Measurements from ENCODE around the gene FOXA3. TPM values are rescaled to one million over a fixed set of nuclear protein-coding genes. Genes with fewer than 3 reads are reported as not detected.

FOXA3 gene
- total and polyA plus RNA-seq, 2 experiments from 2014 or later = 14.6 to 18.6 TPM

GRCh38 chr19:45876161-45876410, 12.0 kb downstream of the FOXA3 start:
- H3K4me3 ChIP-seq = no peak overlapping the region
- no peaks in the 10 kb centered on the region for H3K36me3 ChIP-seq (replicated peaks; ENCODE audit: insufficient read depth, low read depth)
- H3K9me2 ChIP-seq (replicated peaks; ENCODE audit: insufficient read depth) = no peaks in the 10 kb centered on the region
- no peaks in the 10 kb centered on the region for H3K9me3 ChIP-seq (ENCODE audit: low read depth)
- 83% methylated on average over 2 of the region's 4 CpGs for WGBS (ENCODE audit: low lambda C conversion rate, missing lambda C conversion rate)
- no peaks in the 10 kb centered on the region for H4K20me1 ChIP-seq (ENCODE audit: insufficient read depth, poor library complexity, severe bottlenecking)
- H3K4me2 ChIP-seq = peak overlapping the region; percentile 74
- DNase-seq (ENCODE audit: low spot score) = no peak
- H3K4me1 ChIP-seq (ENCODE audit: insufficient read depth) = peaks cover 31% of the 10 kb centered on the region
- H2AFZ ChIP-seq = peak overlapping the region; percentile 77
- H3K27ac ChIP-seq = peak overlapping the region; percentile 94
- peaks cover 2% of the 10 kb centered on the region for H3K79me2 ChIP-seq
- no peaks in the 10 kb centered on the region for H3K27me3 ChIP-seq
- TF ChIP-seq EZH2 (IDR thresholded peaks at IDR 0.05; ENCODE audit: borderline replicate concordance) (no peak), EZH2phosphoT487 (IDR thresholded peaks at IDR 0.05; ENCODE audit: low read depth, severe bottlenecking, unreplicated experiment) (no peak), CTCF (IDR thresholded peaks at IDR 0.05; ENCODE audit: poor library complexity) (no peak)

DNA sequence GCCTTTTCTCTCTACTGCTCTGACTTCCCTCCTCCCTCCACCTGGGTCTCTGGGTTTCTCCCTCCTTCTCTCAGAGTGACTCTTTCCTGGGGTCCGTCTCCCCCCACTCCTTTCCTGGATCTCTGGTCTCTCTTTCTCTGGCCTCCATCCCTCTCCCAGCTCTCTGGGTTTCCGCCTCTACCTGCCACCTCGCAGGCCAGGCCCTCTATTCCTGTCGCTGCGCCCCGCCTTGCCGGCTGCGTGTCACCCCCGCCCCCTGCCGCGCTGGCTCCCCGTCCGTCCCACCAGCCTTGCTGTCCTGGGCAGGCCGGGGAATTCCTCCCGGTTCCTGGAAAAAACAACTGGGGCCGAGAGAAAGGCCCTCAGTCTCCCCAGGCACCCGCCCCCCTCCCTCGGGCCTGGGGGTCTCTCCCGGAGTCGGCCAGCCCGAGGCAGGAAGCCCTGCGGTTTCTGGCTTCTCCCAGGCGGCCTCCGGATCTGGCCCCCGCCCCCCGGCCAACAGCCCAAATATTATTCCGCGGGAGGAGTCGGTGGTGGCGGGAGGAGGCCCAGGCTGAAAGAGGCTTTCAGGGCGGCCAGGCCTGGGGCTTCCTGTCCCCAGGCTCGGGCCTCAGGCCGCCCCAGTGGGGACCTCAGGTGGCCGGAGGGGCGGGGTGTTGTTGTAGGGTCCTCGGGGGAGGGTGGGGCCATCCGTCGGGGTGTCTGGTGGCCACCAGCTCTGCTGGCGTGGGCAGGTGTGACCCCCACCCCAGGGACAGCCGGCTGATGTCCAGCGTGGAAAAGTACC, 12.5 kb downstream of the FOXA3 start:
- Histone ChIP-seq H3K4me2 (peak overlapping the region; percentile 74), H4K20me1 (ENCODE audit: insufficient read depth, poor library complexity, severe bottlenecking) (no peaks in the 10 kb centered on the region), H3K79me2 (no peaks in the 10 kb centered on the region), H3K27ac (peak overlapping the region; percentile 94), H3K4me3 (no peak overlapping the region), H3K27me3 (no peaks in the 10 kb centered on the region), H2AFZ (peak overlapping the region; percentile 77), H3K9me2 (replicated peaks; ENCODE audit: insufficient read depth) (no peaks in the 10 kb centered on the region), H3K36me3 (replicated peaks; ENCODE audit: insufficient read depth, low read depth) (no peaks in the 10 kb centered on the region), H3K4me1 (ENCODE audit: insufficient read depth) (peaks cover 31% of the 10 kb centered on the region), H3K9me3 (ENCODE audit: low read depth) (no peaks in the 10 kb centered on the region)
- DNase-seq (ENCODE audit: low spot score) = peak; percentile 84
- TF ChIP-seq EZH2 (IDR thresholded peaks at IDR 0.05; ENCODE audit: borderline replicate concordance) (no peak), CTCF (IDR thresholded peaks at IDR 0.05; ENCODE audit: poor library complexity) (no peak), EZH2phosphoT487 (IDR thresholded peaks at IDR 0.05; ENCODE audit: low read depth, severe bottlenecking, unreplicated experiment) (no peak)
- WGBS (ENCODE audit: low lambda C conversion rate, missing lambda C conversion rate) = 7% methylated on average over 29 of the region's 41 CpGs

GRCh38 chr19:45878043-45878794, 14.1 kb downstream of the FOXA3 start:
- WGBS (ENCODE audit: low lambda C conversion rate, missing lambda C conversion rate) = 69% methylated on average over 11 of the region's 11 CpGs
- TF ChIP-seq CTCF (IDR thresholded peaks at IDR 0.05; ENCODE audit: poor library complexity) (no peak), EZH2 (IDR thresholded peaks at IDR 0.05; ENCODE audit: borderline replicate concordance) (no peak), EZH2phosphoT487 (IDR thresholded peaks at IDR 0.05; ENCODE audit: low read depth, severe bottlenecking, unreplicated experiment) (no peak)
- Histone ChIP-seq H3K4me1 (ENCODE audit: insufficient read depth) (peaks cover 31% of the 10 kb centered on the region), H3K9me2 (replicated peaks; ENCODE audit: insufficient read depth) (no peaks in the 10 kb centered on the region), H3K36me3 (replicated peaks; ENCODE audit: insufficient read depth, low read depth) (no peaks in the 10 kb centered on the region), H3K79me2 (no peaks in the 10 kb centered on the region), H3K4me2 (no peak overlapping the region), H4K20me1 (ENCODE audit: insufficient read depth, poor library complexity, severe bottlenecking) (no peaks in the 10 kb centered on the region), H3K27ac (peak overlapping the region; percentile 94), H3K4me3 (no peak overlapping the region), H2AFZ (no peak overlapping the region), H3K27me3 (no peaks in the 10 kb centered on the region), H3K9me3 (ENCODE audit: low read depth) (no peaks in the 10 kb centered on the region)
- peak; percentile 71 for DNase-seq (ENCODE audit: low spot score)
